HG02642 (cell line): ENCODE results near the gene CHD1.

ENCODE experiments used
- ATAC-seq: cut with Tn5 transposase; IDR thresholded peaks from one replicate; pipeline ENCODE4 v1.9.1; 2021; ENCODE audit warnings: mild to moderate bottlenecking; ENCODE audit not compliant: unreplicated experiment, poor library complexity

Gene CHD1

GRCh38 chr5:98825582-98826375 is 103.0 kb downstream of the CHD1 start:
- ATAC-seq: no peak

GRCh38 chr5:98816582-98817222 is 112.1 kb downstream of the CHD1 start:
- ATAC-seq: no peak

GRCh38 chr5:98813755-98814154 is 115.1 kb downstream of the CHD1 start:
- ATAC-seq: no peak

GRCh38 chr5:98810206-98810605 is 118.6 kb downstream of the CHD1 start:
- no peak for ATAC-seq

GRCh38 chr5:98807806-98808205 is 121.0 kb downstream of the CHD1 start:
- no peak for ATAC-seq

GRCh38 chr5:98805070-98805469 is 123.7 kb downstream of the CHD1 start:
- no peak for ATAC-seq

GRCh38 chr5:98804066-98804465 is 124.7 kb downstream of the CHD1 start:
- ATAC-seq: no peak
